Measurements from ENCODE around the gene GALC.

GRCh38 chr14:88026890-88027289 lies 33.9 kb upstream of the GALC start:
- TF ChIP-seq CTCF (IDR thresholded peaks at IDR 0.05; ENCODE audit: insufficient read depth, low read depth, low read length) = no peak
- TF ChIP-seq EZH2 (IDR thresholded peaks at IDR 0.05; ENCODE audit: insufficient read depth, low read length) = no peak

All from astrocyte (in vitro differentiated cells and primary cell).